HepG2 (cell line): ENCODE measurements around the gene CD4. TPM values are rescaled to one million over a fixed set of nuclear protein-coding genes. Genes with fewer than 3 reads are reported as not detected.
A peak's percentile ranks its signal among the peaks of the same experiment; 100 is the strongest.

ENCODE experiments used
- ATAC-seq: fragments of 200-7000 bp; cut with Tn5 transposase; 3 replicates; pipeline ENCODE4 v1.9.1; 2020; ENCODE audit warnings: mild to moderate bottlenecking, moderate library complexity
- BruUV-seq: library from RNA; stranded (reverse); fragments of 400-500 nt; replicated peaks from 2 replicates; lab custom pipeline; 2021; lab: Mats Ljungman, UMichigan
- CTCF ChIA-PET: fragments of 300-600 bp; formaldehyde crosslinking; extraction: SDS; loops from one replicate; lab custom pipeline; 2021; ENCODE audit warnings: low total read pairs, inconsistent platforms, low intra/inter-chr PET ratio; lab: Yijun Ruan, JAX
- POLR2A ChIA-PET: fragments of 350-600 bp; sonication (Branson Sonifier 250); formaldehyde crosslinking; loops from one replicate; lab custom pipeline; 2020; ENCODE audit warnings: antibody characterized with exemption, inconsistent platforms; lab: Yijun Ruan, JAX
- DNase-seq: peaks from one replicate; pipeline ENCODE4 v3.0.0-alpha.2; 2015; ENCODE audit warnings: low spot score
- FAIRE-seq: peaks from 3 replicates; lab custom pipeline; 2011; peaks lifted over from hg19 to GRCh38; lab: Jason Lieb, UNC
- H2AFZ ChIP-seq: one replicate; pipeline ENCODE4 v1.6.1; 2011; ENCODE audit warnings: low read length, inconsistent platforms
- H3K27ac ChIP-seq: fragments of 300-600 bp; 3 replicates; pipeline ENCODE4 v1.8.0; 2011; ENCODE audit warnings: mixed run types, mild to moderate bottlenecking, mixed read lengths, low read length, inconsistent platforms; ENCODE audit not compliant: insufficient read depth; ENCODE audit errors: extremely low read length
- H3K27me3 ChIP-seq, 2 experiments: fragments of 200-600 bp in 1 of 2; 2 replicates in 1 of 2; 3 replicates in 1 of 2; pipeline versions ENCODE4 v1.6.0 to v1.8.0; 2011; ENCODE audit warnings: low read length in 2 of 2, mild to moderate bottlenecking in 2 of 2, moderate library complexity in 2 of 2, inconsistent platforms in 1 of 2; ENCODE audit not compliant: insufficient read depth in 2 of 2, control insufficient read depth in 1 of 2
- H3K36me3 ChIP-seq, 2 experiments: fragments of 200-600 bp in 1 of 2; replicated peaks in 1 of 2; 2 replicates in 1 of 2; 3 replicates in 1 of 2; pipeline versions ENCODE4 v1.5.1 to v1.8.0; 2011; ENCODE audit warnings: low read length in 2 of 2, inconsistent platforms in 1 of 2; ENCODE audit not compliant: insufficient read depth in 2 of 2, control insufficient read depth in 1 of 2
- H3K4me1 ChIP-seq: 2 replicates; pipeline ENCODE4 v1.5.1; 2012; ENCODE audit warnings: low read length, inconsistent platforms; ENCODE audit not compliant: insufficient read depth
- H3K4me2 ChIP-seq: 2 replicates; pipeline ENCODE4 v1.6.0; 2011; ENCODE audit warnings: low read depth, low read length, inconsistent platforms
- H3K4me3 ChIP-seq, 3 experiments: fragments of 200-600 bp in 1 of 3; sonication (generic), shearing (Covaris generic) in 1 of 3; replicated peaks in 1 of 3; 2 replicates each; pipeline ENCODE4 v1.5.1; 2011 to 2016; ENCODE audit warnings: low read length in 3 of 3, inconsistent platforms in 2 of 3, low read depth in 2 of 3, mild to moderate bottlenecking in 2 of 3, control low read depth in 1 of 3, mixed read lengths in 1 of 3; ENCODE audit not compliant: insufficient read depth in 1 of 3
- H3K79me2 ChIP-seq: one replicate; pipeline ENCODE4 v1.6.1; 2011; ENCODE audit warnings: low read length, inconsistent platforms; ENCODE audit not compliant: insufficient read depth
- H3K9ac ChIP-seq: 2 replicates; pipeline ENCODE4 v1.6.0; 2011; ENCODE audit warnings: mild to moderate bottlenecking, low read depth, low read length, inconsistent platforms; ENCODE audit not compliant: insufficient read depth
- H3K9me3 ChIP-seq: 2 replicates; pipeline ENCODE4 v1.5.1; 2012; ENCODE audit warnings: mild to moderate bottlenecking, low read length
- H4K20me1 ChIP-seq: 2 replicates; pipeline ENCODE4 v1.6.0; 2011; ENCODE audit warnings: inconsistent platforms, mild to moderate bottlenecking, low read length, moderate library complexity; ENCODE audit not compliant: insufficient read depth
- HNF4A ChIP-seq: sonication (generic); formaldehyde crosslinking; IDR thresholded peaks from 2 replicates; pipeline ENCODE4 v1.4.0; 2020; ENCODE audit warnings: missing genetic modification reagents
- KDM4B ChIP-seq: sonication (generic); formaldehyde crosslinking; IDR thresholded peaks from 2 replicates; pipeline ENCODE4 v1.4.0; 2020; ENCODE audit warnings: missing genetic modification reagents
- NFE2L2 ChIP-seq: fragments of 150-350 bp; IDR thresholded peaks from 2 replicates; pipeline ENCODE4 v1.6.1; 2014; ENCODE audit warnings: low read length
- POLR2G ChIP-seq: fragments of 200-400 bp; formaldehyde crosslinking; IDR thresholded peaks from 2 replicates; pipeline ENCODE4 v1.6.1; 2018; ENCODE audit warnings: mild to moderate bottlenecking, low read depth, low read length, moderate library complexity
- SAP130 ChIP-seq: IDR thresholded peaks from 2 replicates; pipeline ENCODE4 v1.6.1; 2016; ENCODE audit warnings: low read depth
- ZFP1 ChIP-seq: IDR thresholded peaks from 2 replicates; pipeline ENCODE4 v1.6.1; 2016
- ZNF263 ChIP-seq: sonication (generic); formaldehyde crosslinking; IDR thresholded peaks from 2 replicates; pipeline ENCODE4 v1.4.0; 2020; ENCODE audit warnings: missing genetic modification reagents
- ZNF329 ChIP-seq: sonication (generic); formaldehyde crosslinking; IDR thresholded peaks from 2 replicates; pipeline ENCODE4 v1.9.0; 2021; ENCODE audit warnings: low read depth, mild to moderate bottlenecking, missing genetic modification reagents
- ZNF567 ChIP-seq: sonication (generic); formaldehyde crosslinking; IDR thresholded peaks from 2 replicates; pipeline ENCODE4 v1.8.1; 2023; ENCODE audit warnings: mild to moderate bottlenecking, missing genetic modification reagents, borderline replicate concordance
- WGBS: methylation state at CpG from one replicate; pipeline ENCODE4 v1.1.6; 2017; ENCODE audit warnings: low lambda C conversion rate; 5-methylcytosine and 5-hydroxymethylcytosine counted together
- in situ Hi-C: cut with HindIII; loops from 2 replicates; pipeline ENCODE4 v1.10.0; 2017; ENCODE audit warnings: low pct_unique_long_range_greater_than_20kb; ENCODE audit not compliant: extremely low pct_ligation_motif_present
- intact Hi-C: fragments of 100-400 bp; cut with micrococcal nuclease; formaldehyde crosslinking; loops from one replicate; pipeline ENCODE4 v1.10.0; 2022; ENCODE audit not compliant: unreplicated experiment
- polyA plus RNA-seq, 8 experiments: library from polyadenylated mRNA; depleted of rRNA in 3 of 8; stranded (reverse) in 7 of 8; unstranded in 1 of 8; fragments of >200 nt; fragmentation: Illumina TruSeq in 4 of 8; extraction: Trizol in 4 of 8; gene quantifications; 2 replicates each; pipeline versions ENCODE4 v1.2.1 to v1.2.3, GENCODE V29; 2011 to 2016; ENCODE audit warnings: low read depth in 4 of 8, missing spikeins in 1 of 8, mixed read lengths in 1 of 8; ENCODE audit not compliant: insufficient read depth in 1 of 8
- total RNA-seq, 5 experiments: library from RNA; depleted of rRNA; stranded (reverse); fragments of >200 nt; fragmentation: Illumina TruSeq; extraction: Trizol; gene quantifications; 2 replicates each; pipeline ENCODE4 v1.2.3, GENCODE V29; 2016; ENCODE audit warnings: low read depth in 1 of 5

The CD4 gene
- total and polyA plus RNA-seq, 2 of the 13 experiments (the other 11 are each of a cell fraction or from before 2014, with no cell fraction given): 0.07 to 0.95 TPM

- 71% methylated on average over 7 of the region's 7 CpGs for WGBS
- no peak overlapping the region for H2AFZ ChIP-seq
- H3K79me2 ChIP-seq: no peaks in the 10 kb centered on the region
- no peak for DNase-seq
- no peak overlapping the region for H3K27ac ChIP-seq
- peaks cover 5 to 24% of the 10 kb centered on the region in 2 experiments; a peak in 4 of 5 replicates for H3K27me3 ChIP-seq
- H3K4me3 ChIP-seq: no peak overlapping the region
- TF ChIP-seq ZFP1 (CRISPR knock-in tag): no peak
- TF ChIP-seq NFE2L2: no peak
- no peak for TF ChIP-seq KDM4B (CRISPR knock-in tag)
- no peak for TF ChIP-seq SAP130 (CRISPR knock-in tag)
- TF ChIP-seq ZNF263 (CRISPR knock-in tag): peak; percentile 52; the same call in 1 of the 2 replicates
- no peak for TF ChIP-seq ZNF567 (CRISPR knock-in tag)
- TF ChIP-seq ZNF329 (CRISPR knock-in tag): no peak
- TF ChIP-seq HNF4A (CRISPR knock-in tag): no peak
- peak; percentile 52 for TF ChIP-seq POLR2G
- H3K9ac ChIP-seq: no peak overlapping the region
- POLR2A ChIA-PET: interaction anchor here (1.0 to 2.0 kb wide), 2 partner anchors 69 kb away, joined by 6 to 13 read pairs; partner anchors contain the start of gene MLF2
- no peak for ATAC-seq
- H3K36me3 ChIP-seq: no peaks in the 10 kb centered on the region
- H3K4me2 ChIP-seq: no peak overlapping the region
- H4K20me1 ChIP-seq: no peaks in the 10 kb centered on the region
- in situ Hi-C loops (no loop called here), intact Hi-C loops (loop anchor here (10.0 kb wide), 1 partner anchor 208 kb away; no protein-coding TSS in a partner anchor)
- CTCF ChIA-PET: no interaction called here
- no peaks in the 10 kb centered on the region for H3K9me3 ChIP-seq
- BruUV-seq: no TSS peak
- no peak for FAIRE-seq
- H3K4me1 ChIP-seq: peaks cover 42% of the 10 kb centered on the region
Observed at GRCh38 chr12:6822426-6823135, 33.3 kb downstream of the CD4 start.
